Myocyte (in vitro differentiated cells): ENCODE results near the gene GRK2. TPM values are rescaled to one million over a fixed set of nuclear protein-coding genes. Genes with fewer than 3 reads are reported as not detected.
"Not testable (repeated sequence)": the region's sequence is repeated elsewhere in the genome, so short reads cannot be mapped to it uniquely, and the experiment has no call there.

Source experiments
- DNase-seq: peaks from one replicate; pipeline ENCODE4 v3.0.0-alpha.2; 2012; ENCODE audit warnings: low read depth
- total RNA-seq: library from RNA; depleted of rRNA; stranded (reverse); fragments of >200 nt; gene quantifications from 2 replicates; pipeline ENCODE4 v1.2.3, GENCODE V29; 2014

GRK2 gene
- total RNA-seq, 1 donor from 2014 or later: 101 TPM

- no peak for DNase-seq
Measured at GRCh38 chr11:67311051-67311555, 44.8 kb downstream of the GRK2 start.

DNA sequence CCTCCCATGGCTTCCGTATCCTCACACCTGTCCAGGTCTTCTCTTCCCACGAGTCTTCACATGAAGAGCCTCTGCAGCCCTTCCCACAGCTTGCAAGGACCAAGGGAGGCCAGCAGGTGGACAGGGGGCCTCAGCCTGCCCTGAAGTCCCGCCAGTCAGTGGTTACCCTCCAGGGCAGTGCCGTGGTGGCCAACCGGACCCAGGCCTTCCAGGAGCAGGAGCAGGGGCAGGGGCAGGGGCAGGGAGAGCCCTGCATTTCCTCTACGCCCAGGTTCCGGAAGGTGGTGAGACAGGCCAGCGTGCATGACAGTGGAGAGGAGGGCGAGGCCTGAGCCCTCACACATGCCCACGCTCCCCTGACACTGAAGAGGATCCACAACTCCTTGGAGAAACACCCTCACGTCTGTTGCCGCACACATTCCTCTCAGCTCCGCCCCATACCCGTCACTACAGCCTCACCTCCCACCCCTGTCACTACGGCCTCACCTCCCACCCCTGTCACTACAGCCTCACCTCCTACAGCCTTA is 45.3 kb downstream of the GRK2 start:
- DNase-seq: no peak

- DNase-seq: no peak
Measured at GRCh38 chr11:67312187-67313021, 46.1 kb downstream of the GRK2 start.

GRCh38 chr11:67313125-67313890 is 47.0 kb downstream of the GRK2 start:
- DNase-seq: no peak

GRCh38 chr11:67314218-67314617 is 47.9 kb downstream of the GRK2 start:
- DNase-seq: no peak

- no peak for DNase-seq
Measured at GRCh38 chr11:67315325-67315909, 49.1 kb downstream of the GRK2 start.

DNA sequence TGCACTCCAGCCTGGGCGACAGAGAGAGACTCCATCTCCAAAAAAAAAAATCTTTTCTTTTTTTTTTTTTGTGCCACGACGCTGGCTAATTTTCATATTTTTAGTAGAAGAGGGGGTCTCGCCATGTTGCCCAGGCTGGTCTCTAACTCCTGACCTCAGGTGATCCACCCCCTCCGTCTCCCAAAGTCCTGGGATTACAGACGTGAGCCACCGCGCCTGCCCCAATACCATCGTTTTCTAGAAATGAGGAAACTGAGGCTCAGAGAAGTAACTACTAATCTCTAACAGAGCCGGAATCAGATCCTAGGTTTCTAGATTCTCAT is 50.6 kb downstream of the GRK2 start:
- DNase-seq: no peak

DNA sequence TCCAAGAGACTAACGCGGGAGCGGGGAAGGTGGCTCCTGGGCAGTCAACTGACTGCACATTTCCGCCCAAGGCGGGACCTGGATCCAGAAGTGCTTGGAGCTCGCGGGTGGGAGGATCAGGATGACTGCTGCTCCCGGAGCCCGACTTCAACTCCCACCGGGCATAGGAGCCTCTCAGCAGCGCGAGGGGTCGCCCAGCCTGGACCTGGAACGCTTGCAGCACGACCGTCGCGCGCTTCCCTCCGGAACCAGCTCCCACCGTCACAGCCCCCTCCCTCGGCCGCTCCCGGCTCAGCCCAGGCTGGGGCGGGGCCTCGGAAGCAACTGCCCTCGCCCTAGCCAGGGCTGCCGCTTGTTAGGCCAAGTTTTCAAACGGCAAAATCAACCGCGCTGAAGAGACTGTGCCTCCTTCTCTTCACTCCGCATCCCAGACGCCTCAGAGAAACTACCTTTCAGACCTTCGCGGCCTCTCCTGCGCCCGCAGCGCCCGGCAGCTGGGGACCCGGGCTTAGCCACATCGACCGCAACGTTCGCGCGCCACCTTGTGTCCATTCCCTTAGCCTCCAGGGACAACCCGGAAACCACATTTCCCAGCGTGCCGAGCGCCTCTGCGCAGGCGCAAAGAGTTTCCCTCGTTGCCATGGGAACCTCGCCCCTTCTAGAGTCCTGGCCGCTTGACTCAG is 51.1 kb downstream of the GRK2 start:
- peak; percentile 97 for DNase-seq

- DNase-seq: no peak
Measured at GRCh38 chr11:67317888-67318555, 51.7 kb downstream of the GRK2 start.

- not testable (repeated sequence) for DNase-seq
Measured at GRCh38 chr11:67318876-67319275, 52.6 kb downstream of the GRK2 start.

- no peak for DNase-seq
Measured at GRCh38 chr11:67320011-67320410, 53.7 kb downstream of the GRK2 start.

DNA sequence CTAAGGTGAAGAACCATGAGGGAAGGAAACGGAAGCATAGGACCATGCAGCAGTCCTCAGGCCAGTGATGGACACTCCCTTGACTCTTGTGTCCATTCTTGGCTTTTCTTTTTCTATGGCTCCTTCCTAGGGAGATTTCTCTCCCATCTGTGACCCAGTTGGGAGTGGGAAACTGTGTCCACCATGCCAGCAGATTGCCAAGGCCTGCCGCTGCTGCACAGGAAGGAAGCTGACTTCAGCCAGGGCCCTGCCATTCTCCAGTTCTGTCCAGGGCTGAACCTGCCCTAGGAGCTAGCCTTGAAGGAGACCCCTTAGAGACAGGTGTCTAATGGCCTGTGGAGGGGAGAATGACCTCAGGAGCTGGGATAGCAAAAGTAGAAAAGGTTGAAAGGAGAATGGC is 54.4 kb downstream of the GRK2 start:
- no peak for DNase-seq

- peak; percentile 7 for DNase-seq
Measured at GRCh38 chr11:67321313-67321871, 55.1 kb downstream of the GRK2 start.

DNA sequence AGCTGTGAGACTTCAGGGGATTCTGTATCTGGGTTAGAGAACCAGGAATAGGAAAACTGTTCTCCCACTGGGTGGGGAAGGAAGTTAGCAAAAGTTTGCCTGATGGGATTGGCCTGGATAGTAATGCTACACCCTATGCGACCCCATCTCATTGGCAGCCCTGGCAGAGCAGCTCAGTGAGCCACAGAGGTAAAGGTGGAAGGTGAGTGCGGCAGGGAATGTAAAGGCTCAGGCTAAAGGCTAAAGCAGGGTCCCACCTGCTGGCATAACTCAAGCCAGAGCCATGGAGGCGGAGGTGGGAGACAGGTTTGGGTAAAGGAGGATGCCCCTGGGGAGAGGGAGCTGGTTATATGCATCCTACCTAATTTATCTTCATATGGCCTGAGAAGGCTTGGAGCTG is 55.8 kb downstream of the GRK2 start:
- no peak for DNase-seq

DNA sequence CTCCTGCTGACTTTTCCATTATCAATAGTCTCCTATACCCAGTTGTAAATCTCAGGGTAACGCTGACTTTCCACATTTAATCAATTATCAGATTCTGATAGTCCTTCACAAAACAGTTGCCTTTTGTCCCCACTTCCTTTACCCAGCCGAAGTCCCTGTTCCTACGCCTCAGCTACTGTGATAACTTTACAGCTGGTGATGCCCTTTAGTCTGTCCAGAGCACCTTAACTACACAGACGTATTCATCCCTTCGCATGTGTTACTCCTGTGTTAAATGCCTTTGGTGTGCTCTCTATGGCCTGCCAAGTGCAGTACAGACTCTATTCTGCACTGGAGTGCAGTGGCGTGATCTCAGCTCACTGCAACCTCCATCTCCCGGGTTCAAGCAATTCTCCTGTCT is 57.3 kb downstream of the GRK2 start:
- DNase-seq: no peak

DNA sequence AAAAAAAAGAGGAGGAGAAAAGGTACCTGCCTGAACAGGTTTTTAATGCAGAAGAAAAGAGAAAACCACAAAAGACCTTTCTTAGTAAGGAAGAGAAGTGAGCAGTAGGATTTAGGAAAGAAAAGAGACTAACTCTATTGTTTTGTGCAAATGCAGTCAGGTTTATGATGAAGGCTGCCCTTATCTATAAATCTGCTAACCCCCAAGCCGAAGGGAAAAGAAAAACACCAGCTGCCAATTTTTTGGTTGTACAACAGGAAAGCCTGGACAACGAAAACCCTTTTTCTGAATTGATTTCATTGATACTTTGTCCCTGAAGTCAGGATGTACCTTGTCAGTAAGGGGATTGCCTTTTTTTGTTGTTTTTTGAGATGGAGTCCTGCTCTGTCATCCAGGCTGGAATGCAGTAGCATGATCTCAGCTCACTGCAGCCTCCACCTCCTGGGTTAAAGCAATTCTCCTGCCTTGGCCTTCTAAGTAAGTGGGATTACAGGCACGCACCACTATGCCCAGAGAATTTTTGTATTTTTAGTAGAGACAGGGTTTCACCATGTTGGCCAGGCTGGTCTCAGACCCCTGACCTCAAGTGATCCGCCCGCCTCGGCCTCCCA is 65.9 kb downstream of the GRK2 start:
- no peak for DNase-seq
